Testis (tissue), 3 donors: ENCODE results near the gene CELA3A. TPM values are rescaled to one million over a fixed set of nuclear protein-coding genes. Genes with fewer than 3 reads are reported as not detected.

ENCODE experiments used
- DNase-seq: peaks from one replicate; pipeline ENCODE4 v3.0.0-alpha.2; 2019
- H3K27ac ChIP-seq, 2 donors: fragments of 200-600 bp; sonication (generic); one replicate each; pipeline ENCODE4 v1.5.1; 2019
- H3K27me3 ChIP-seq: fragments of 200-600 bp; sonication (generic); one replicate; pipeline ENCODE4 v1.5.1; 2019
- H3K36me3 ChIP-seq: fragments of 200-600 bp; sonication (generic); one replicate; pipeline ENCODE4 v1.5.1; 2017; ENCODE audit warnings: low read depth; ENCODE audit errors: missing control alignments
- H3K4me1 ChIP-seq: fragments of 200-600 bp; sonication (generic); one replicate; pipeline ENCODE4 v1.5.1; 2019
- H3K4me3 ChIP-seq, 2 donors: fragments of 200-600 bp; sonication (generic); one replicate each; pipeline ENCODE4 v1.5.1; 2017 to 2019
- H3K9me3 ChIP-seq: fragments of 200-600 bp; sonication (generic); one replicate; pipeline ENCODE4 v1.5.1; 2017
- CTCF ChIP-seq, 3 experiments: fragments of 450-650 bp in 2 of 3; fragments of 200-600 bp in 1 of 3; sonication (generic) in 1 of 3; IDR thresholded peaks; one replicate each; pipeline ENCODE4 v1.5.1; 2016 to 2019; ENCODE audit warnings: antibody characterized with exemption in 3 of 3, mild to moderate bottlenecking in 2 of 3, moderate library complexity in 1 of 3
- POLR2A ChIP-seq: fragments of 450-650 bp; IDR thresholded peaks from one replicate; pipeline ENCODE4 v1.6.1; 2017; ENCODE audit warnings: antibody characterized with exemption, mild to moderate bottlenecking, moderate library complexity
- WGBS, 2 donors: methylation state at CpG; one replicate each; pipeline ENCODE4 v1.1.5; 2018; 5-methylcytosine and 5-hydroxymethylcytosine counted together
- intact Hi-C: fragments of 100-400 bp; cut with DNase I; formaldehyde crosslinking; loops from one replicate; pipeline ENCODE4 v1.15.1; 2023; ENCODE audit warnings: low total_unique reads
- polyA plus RNA-seq: library from polyadenylated mRNA; stranded (reverse); fragments of 350-450 nt; fragmentation: Illumina TruSeq; extraction: RNeasy Lipid Tissue Mini Kit (QIAGEN cat#74804); gene quantifications from one replicate; pipeline ENCODE4 v1.2.3, GENCODE V29; 2014; ENCODE audit warnings: low read depth, low replicate concordance; ENCODE audit not compliant: insufficient read depth
- total RNA-seq, 2 donors: library from RNA; depleted of rRNA; stranded (reverse); fragments of >200 nt; gene quantifications; one replicate each; pipeline ENCODE4 v1.2.3, GENCODE V29; 2016

CELA3A gene
- total and polyA plus RNA-seq, 3 donors from 2014 or later, result not detected

DNA sequence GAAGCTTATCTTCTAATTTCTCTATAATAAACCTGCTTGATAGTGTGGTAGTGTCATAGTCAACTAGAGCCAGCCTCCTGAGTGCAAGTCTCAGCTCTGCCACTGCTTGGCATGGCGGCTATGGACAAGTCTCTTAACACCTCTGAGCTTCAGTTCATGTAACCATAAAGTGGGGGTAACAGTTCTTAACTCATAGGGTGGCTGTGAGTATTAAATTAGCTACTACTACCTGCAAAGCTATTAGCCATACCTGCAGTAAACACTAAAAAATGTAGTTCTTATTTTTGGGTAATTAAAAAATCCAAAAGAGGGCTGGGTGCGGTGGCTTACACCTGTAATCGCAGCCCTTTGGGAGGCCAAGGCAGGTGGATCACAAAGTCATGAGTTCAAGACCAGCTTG lies 48.9 kb downstream of the CELA3A start:
- Histone ChIP-seq H3K27ac (no peak overlapping the region), H3K9me3 (no peaks in the 10 kb centered on the region), H3K27me3 (no peaks in the 10 kb centered on the region), H3K4me3 (no peak overlapping the region), H3K4me1 (peaks cover 10% of the 10 kb centered on the region), H3K36me3 (no peaks in the 10 kb centered on the region)
- no peak for TF ChIP-seq POLR2A
- no peak for TF ChIP-seq CTCF (IDR thresholded peaks at IDR 0.05)
- intact Hi-C loops, result no loop called here
- WGBS, 2 donors, result 97 to 98% methylated on average over 3 of the region's 3 CpGs
- no peak for DNase-seq

DNA sequence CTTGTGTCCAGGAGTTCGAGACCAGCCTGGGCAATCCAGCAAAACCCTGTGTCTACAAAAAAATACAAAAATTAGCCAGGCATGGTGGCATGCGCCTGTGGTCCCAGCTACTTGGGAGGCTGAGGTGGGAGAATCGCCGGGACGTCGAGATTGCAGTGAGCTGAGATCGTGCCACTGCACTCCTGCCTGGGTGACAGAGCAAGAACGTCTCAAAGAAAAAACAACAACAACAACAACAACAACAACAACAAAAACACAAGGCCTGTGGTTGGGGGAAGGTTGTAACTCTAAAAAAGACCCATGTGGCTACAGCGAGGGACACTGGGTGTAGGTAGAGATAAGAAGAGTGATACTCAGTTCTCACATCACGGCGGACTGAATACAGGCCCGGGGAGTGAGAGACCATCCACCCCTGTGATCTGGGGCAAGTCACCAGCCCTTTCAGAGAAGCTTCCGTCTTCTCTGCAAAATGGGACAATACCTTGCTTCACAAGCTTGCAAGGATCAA lies 50.2 kb downstream of the CELA3A start:
- no peaks in the 10 kb centered on the region for H3K27me3 ChIP-seq
- WGBS, 2 donors, result 78% methylated on average over 13 of the region's 13 CpGs
- H3K36me3 ChIP-seq, result no peaks in the 10 kb centered on the region
- H3K4me3 ChIP-seq, result no peak overlapping the region
- no peaks in the 10 kb centered on the region for H3K9me3 ChIP-seq
- H3K27ac ChIP-seq, result no peak overlapping the region
- no peak for DNase-seq
- peaks cover 22% of the 10 kb centered on the region for H3K4me1 ChIP-seq
- no peak for TF ChIP-seq CTCF (IDR thresholded peaks at IDR 0.05)
- intact Hi-C loops, result no loop called here

DNA sequence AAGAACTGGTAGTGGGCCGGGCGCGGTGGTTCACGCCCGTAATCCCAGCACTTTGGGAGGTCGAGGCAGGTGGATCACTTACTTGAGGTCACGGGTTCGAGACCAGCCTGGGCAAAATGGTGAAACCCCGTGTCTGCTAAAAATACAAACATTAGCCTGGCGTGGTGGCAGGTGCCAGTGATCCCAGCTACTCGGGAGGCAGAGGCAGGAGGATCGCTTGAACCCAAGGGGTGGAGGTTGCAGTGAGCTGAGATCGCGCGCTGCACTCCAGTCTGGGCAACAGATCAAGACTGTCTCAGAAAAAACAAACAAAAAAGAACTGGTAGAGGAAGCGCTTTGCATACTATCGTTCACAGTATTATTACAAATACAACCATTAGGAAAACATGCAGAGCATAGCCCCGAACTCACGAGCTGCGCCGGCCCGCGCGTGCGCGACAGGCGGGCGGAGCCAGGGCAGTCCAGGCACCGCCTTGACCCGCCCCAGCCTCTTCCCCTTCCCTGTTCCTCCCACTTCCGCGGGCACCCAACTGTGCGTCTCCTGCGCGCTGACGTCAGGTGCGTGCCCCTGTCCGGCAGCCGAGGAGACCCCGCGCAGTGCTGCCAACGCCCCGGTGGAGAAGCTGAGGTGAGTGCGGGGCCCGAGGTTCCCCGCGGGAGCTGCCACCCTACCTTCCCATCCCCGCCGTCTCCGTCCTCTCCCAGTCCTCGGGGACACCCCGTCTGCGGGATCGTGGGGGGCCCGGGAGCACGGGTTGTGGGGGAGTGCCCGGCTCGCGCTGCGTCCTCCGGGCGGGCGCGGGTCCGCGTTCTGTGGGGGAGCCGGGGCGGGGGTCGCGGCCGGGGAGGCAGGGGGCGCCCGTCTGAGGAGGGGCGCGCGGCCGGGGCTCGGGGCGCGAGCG lies 50.9 kb downstream of the CELA3A start, which contains the start of gene CDC42:
CDC42 (plus strand) TSS at position 595 of the 902 bp plus-strand sequence. CDS start 25,770 bp downstream, outside the sequence.
- TF ChIP-seq POLR2A (peak; percentile 92), CTCF (IDR thresholded peaks at IDR 0.05) (no peak)
- Histone ChIP-seq H3K9me3 (no peaks in the 10 kb centered on the region), H3K4me1 (peaks cover 28% of the 10 kb centered on the region), H3K36me3 (no peaks in the 10 kb centered on the region), H3K27me3 (no peaks in the 10 kb centered on the region), H3K27ac (peak within 1 kb of the TSS; percentile 95 to 100), H3K4me3 (peak within 1 kb of the TSS; percentile 91 to 99)
- WGBS, 2 donors, result 15 to 16% methylated on average over 36 to 60 of the region's 81 CpGs
- intact Hi-C loops, result no loop called here
- DNase-seq, result peak; percentile 98

DNA sequence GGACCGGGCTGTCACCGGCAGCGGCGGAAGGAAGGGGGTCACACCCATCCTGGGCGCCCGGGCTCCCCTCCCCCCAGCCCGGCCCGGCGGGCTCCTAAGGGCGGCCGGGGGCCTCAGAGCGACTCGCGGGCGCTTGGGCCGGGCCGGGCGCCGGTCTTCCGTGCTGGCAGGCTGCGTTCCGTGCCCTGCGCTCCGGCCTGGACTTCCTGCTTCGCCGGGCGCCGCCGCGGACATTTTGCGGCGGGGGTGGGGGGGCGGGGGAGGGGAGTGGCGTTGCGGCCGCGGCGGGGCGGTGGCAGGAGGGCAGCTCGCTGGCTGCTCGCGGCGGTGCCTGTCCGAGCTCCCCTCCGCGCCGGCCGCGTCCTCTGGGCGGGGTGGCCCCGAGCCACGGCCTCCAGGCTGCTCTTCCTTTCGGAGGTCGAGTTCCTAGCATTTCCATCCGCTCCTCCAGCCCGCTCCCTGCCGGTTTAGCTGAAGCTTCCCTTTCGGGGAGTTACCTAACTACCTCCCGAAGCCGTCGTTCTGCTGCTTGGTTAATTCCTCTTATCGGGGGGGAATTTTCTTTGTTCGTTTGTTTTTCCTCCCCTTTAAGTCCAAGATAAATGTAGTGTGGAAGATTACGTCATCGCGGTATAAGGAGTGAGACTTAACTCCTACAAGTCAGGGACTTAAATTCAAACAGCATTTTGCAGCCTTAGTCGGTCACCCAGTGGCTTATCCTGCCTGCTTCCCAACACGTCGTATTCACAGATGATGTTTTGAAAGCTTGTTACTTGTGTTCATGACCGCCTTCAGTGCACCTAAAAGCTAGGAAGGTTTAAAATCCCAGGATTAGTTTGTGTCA lies 51.8 kb downstream of the CELA3A start:
- no peak for TF ChIP-seq POLR2A
- no peak for TF ChIP-seq CTCF (IDR thresholded peaks at IDR 0.05)
- DNase-seq, result peak; percentile 41
- Histone ChIP-seq H3K9me3 (no peaks in the 10 kb centered on the region), H3K36me3 (no peaks in the 10 kb centered on the region), H3K27ac (peak overlapping the region; percentile 95 to 100), H3K4me3 (peak overlapping the region; percentile 91 to 99), H3K4me1 (peaks cover 28% of the 10 kb centered on the region), H3K27me3 (no peaks in the 10 kb centered on the region)
- intact Hi-C loops, result no loop called here
- WGBS, 2 donors, result 0 to 1% methylated on average over 24 to 38 of the region's 70 CpGs
